Measurements from ENCODE around the gene PTPRN2.

PTPRN2 gene

GRCh38 chr7:157813741-157814661, 773.6 kb downstream of the PTPRN2 start:
- FAIRE-seq (no peak), DNase-seq (ENCODE audit: insufficient read length, low spot score) (no peak)

- FAIRE-seq (no peak), DNase-seq (ENCODE audit: insufficient read length, low spot score) (no peak)
Measured at GRCh38 chr7:157813053-157813452, 774.6 kb downstream of the PTPRN2 start.

GRCh38 chr7:157811946-157812345, 775.7 kb downstream of the PTPRN2 start:
- FAIRE-seq = no peak

GRCh38 chr7:157809863-157810851, 777.5 kb downstream of the PTPRN2 start:
- FAIRE-seq (no peak), DNase-seq (ENCODE audit: insufficient read length, low spot score) (no peak)

More at GRCh38 chr7:157811946-157812345, 775.7 kb downstream of the PTPRN2 start:
- no peak for DNase-seq (ENCODE audit: insufficient read length, low spot score)

- FAIRE-seq = no peak
- no peak for DNase-seq (ENCODE audit: insufficient read length, low spot score)
Measured at GRCh38 chr7:157809154-157809862, 778.3 kb downstream of the PTPRN2 start.

GRCh38 chr7:157808042-157808441, 779.6 kb downstream of the PTPRN2 start:
- no peak for FAIRE-seq
- no peak for DNase-seq (ENCODE audit: insufficient read length, low spot score)

GRCh38 chr7:157807510-157807909, 780.1 kb downstream of the PTPRN2 start:
- DNase-seq (ENCODE audit: insufficient read length, low spot score) = peak; percentile 11
- FAIRE-seq = no peak

- FAIRE-seq = no peak
- no peak for DNase-seq (ENCODE audit: insufficient read length, low spot score)
Measured at GRCh38 chr7:157806711-157807110, 780.9 kb downstream of the PTPRN2 start.

GRCh38 chr7:157805713-157806112, 781.9 kb downstream of the PTPRN2 start:
- DNase-seq (ENCODE audit: insufficient read length, low spot score) (no peak), FAIRE-seq (no peak)

- DNase-seq (ENCODE audit: insufficient read length, low spot score) = no peak
- no peak for FAIRE-seq
Measured at GRCh38 chr7:157803906-157804305, 783.7 kb downstream of the PTPRN2 start.

- DNase-seq (ENCODE audit: insufficient read length, low spot score) = no peak
- FAIRE-seq = no peak
Measured at GRCh38 chr7:157801971-157802675, 785.5 kb downstream of the PTPRN2 start.

GRCh38 chr7:157801113-157801512, 786.5 kb downstream of the PTPRN2 start:
- DNase-seq (ENCODE audit: insufficient read length, low spot score) (no peak), FAIRE-seq (no peak)

GRCh38 chr7:157800281-157800680, 787.3 kb downstream of the PTPRN2 start:
- FAIRE-seq (no peak), DNase-seq (ENCODE audit: insufficient read length, low spot score) (no peak)

- no peak for DNase-seq (ENCODE audit: insufficient read length, low spot score)
- no peak for FAIRE-seq
Measured at GRCh38 chr7:157799076-157799685, 788.4 kb downstream of the PTPRN2 start.

GRCh38 chr7:157797361-157797760, 790.3 kb downstream of the PTPRN2 start:
- DNase-seq (ENCODE audit: insufficient read length, low spot score) = no peak
- no peak for FAIRE-seq

GRCh38 chr7:157796846-157797245, 790.8 kb downstream of the PTPRN2 start:
- DNase-seq (ENCODE audit: insufficient read length, low spot score) = no peak
- no peak for FAIRE-seq

- FAIRE-seq (no peak), DNase-seq (ENCODE audit: insufficient read length, low spot score) (no peak)
Measured at GRCh38 chr7:157795643-157796042, 792.0 kb downstream of the PTPRN2 start.

GRCh38 chr7:157795199-157795598, 792.4 kb downstream of the PTPRN2 start:
- FAIRE-seq (no peak), DNase-seq (ENCODE audit: insufficient read length, low spot score) (no peak)

- DNase-seq (ENCODE audit: insufficient read length, low spot score) = no peak
- FAIRE-seq = no peak
Measured at GRCh38 chr7:157794746-157795065, 792.9 kb downstream of the PTPRN2 start.
